GM12873 (cell line): ENCODE results near the gene C2orf80.

Experiments used
- CTCF ChIP-seq: IDR thresholded peaks from 2 replicates; pipeline ENCODE4 v1.5.1; 2012; ENCODE audit warnings: low read depth, mild to moderate bottlenecking, moderate library complexity, low read length, control low read depth; ENCODE audit not compliant: insufficient read depth; ENCODE audit errors: missing control alignments

Gene C2orf80

DNA sequence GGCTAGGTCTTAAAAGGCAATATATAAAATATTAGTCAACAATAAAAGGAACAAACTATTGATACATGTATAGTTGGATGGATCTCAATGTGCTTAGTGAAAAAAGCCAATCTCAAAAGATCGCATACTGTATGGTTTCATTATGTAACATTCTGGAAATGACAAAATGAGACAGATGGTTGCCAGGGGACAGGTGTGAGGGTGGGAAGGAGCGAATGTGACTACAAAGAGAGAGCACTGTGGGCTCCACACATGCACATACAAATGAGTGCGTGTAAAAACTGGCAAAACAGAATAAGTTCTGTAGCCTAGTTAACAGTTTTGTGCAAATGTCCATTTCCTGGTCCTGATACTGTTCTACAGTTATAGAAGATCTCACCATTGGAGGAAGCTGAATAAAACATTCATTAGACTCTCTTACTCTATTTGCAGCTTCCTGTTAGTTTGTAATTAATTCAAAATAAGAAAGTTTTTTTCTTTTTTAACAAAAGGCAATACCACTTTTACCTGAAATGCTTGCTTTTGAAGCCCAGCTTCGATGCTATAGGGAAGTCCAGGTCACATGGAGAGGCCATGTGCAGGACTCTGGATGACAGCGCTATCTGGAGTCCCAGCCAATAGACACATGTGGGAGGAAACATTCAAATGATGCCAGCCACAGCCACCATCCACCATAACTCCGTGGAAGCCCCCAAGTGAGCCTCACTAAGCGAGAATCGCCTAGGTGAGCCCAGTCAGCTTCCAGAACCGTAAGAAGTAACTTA, 21.0 kb upstream of the C2orf80 start:
- TF ChIP-seq CTCF, result no peak

DNA sequence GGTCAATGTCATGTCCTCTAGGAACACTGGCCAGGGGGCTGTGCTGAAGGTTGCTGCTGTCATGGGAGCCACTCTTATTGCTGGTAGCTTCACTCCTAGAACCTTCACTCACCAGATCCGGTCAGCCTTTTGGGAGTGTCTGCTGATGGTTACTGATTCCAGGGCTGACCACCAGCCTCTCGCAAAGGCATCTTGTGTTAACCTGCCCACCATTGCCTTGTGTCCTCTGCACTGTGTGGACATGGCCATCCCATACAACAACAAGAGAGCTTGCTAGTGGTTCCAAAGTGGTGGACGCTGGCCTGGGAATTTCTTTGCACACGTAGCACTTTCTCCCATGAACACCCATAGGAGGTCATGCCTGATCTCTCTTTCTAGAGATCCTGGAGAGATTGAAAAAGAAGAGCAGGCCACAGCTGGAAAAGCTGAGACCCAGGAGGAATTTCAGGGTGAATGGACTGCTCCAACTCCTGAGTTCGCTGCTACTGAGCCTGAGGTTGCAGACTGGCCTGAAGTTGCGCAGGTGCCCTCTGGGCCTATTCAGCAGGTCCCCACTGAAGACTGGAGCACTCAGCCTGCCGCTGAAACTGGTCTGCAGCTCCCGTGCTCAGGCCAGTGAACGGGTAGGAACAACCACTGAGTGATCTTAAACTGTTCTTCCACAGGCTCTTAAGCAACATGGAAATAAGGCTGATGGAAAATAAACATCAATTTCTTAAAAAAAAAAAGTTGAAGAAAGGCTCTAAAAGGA, 18.7 kb upstream of the C2orf80 start:
- TF ChIP-seq CTCF, result no peak

GRCh38 chr2:208207769-208208168, 17.9 kb upstream of the C2orf80 start:
- no peak for TF ChIP-seq CTCF

DNA sequence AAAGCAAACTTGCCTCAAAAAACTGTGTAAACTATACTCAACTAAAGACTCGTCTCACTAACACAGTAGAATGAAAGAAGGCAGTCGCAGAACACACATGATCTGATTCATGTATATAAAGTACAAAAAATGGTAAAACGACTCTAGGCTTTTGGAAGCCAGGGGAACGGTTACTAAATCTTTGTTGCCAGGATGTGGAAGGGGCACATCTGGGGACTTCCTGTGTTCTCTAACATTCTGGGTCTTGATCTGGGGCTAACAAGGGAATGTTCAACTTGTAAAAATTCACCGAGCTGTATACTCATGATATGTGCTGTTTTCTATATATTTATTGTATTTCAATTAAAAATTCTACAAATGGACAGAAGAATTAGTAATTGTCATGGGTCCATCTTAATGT, 14.3 kb upstream of the C2orf80 start:
- no peak for TF ChIP-seq CTCF

DNA sequence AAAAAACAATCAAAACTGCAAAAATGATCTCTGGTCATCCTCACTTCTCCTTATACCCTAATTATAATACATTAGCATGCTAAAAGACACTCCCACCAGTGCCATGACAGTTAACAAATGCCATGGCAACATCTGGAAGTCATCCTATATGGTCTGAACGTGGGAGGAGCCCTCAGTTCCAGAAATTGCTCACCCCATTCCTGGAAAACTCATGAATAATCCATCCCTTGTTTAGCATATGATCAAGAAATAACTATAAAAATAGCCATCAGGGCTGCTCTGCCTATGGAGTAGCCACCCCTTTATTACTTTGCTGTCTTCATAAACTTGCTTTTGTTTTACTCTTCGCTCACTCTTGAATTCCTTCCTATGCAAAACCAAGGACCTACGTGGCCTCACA, 5.7 kb upstream of the C2orf80 start:
- TF ChIP-seq CTCF, result no peak

DNA sequence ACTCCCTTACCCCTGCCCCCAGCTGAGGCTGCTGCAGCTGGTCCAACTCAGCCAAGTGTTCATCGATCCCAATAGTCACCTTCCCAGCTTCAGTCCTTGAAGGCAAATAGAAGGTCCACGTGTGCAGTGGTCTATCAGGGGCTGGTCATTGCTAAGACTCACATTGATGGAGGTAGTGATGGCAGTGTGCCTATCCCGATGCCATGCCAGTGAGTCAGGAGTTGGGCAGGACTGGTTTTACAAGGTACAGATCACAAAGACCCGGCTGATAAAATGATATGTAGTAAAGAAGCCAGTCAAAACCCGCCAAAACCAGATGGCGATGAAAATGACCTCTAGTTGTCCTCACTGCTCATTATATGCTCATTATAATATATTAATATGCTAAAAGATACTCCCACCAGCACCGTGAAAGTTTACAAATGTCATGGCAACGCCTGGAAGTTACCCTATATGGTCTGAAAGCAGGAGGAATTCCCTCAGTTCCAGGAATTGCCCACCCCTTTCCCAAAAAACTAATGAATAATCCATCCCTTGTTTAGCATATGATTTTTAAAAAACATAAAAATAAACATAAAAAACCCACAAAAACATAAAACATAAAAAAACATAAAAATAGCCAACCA, 2.9 kb upstream of the C2orf80 start:
- no peak for TF ChIP-seq CTCF

DNA sequence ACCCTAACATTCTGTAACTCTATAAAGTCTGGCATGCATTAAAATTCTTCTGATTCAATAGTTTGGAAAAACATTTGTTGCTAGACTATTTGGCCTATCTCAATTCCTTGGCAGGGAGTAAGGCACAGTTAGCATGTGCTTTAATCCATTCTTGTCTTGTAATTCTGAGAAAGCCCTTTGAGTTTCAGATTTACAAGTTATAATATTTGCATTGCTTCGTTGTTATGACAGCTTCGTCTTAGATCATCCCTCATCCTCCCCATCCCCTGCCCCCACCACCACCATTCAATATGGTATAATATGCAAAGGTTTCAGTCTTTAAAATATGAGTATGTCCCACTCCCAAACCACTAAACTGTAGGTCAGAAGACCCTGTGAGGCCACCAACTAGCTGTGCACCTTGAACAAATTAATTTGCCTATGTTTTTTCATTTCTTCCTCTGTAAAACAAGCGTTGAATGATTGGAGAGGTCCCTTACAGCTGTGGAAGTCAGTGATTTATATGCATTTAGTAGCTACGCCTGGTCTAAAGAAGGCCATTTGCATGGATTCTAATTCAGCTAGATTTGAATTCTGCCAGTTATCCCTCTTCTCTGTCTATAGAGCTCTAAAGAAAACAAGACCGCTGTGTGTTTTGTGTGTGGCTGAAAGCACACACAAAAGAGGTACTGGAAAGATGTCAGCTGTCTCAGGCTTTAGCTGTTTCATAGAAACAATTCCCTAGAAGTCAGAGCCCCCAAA, 591 bp downstream of the C2orf80 start:
- TF ChIP-seq CTCF, result no peak
